Measurements from ENCODE around the gene JAML.

DNA sequence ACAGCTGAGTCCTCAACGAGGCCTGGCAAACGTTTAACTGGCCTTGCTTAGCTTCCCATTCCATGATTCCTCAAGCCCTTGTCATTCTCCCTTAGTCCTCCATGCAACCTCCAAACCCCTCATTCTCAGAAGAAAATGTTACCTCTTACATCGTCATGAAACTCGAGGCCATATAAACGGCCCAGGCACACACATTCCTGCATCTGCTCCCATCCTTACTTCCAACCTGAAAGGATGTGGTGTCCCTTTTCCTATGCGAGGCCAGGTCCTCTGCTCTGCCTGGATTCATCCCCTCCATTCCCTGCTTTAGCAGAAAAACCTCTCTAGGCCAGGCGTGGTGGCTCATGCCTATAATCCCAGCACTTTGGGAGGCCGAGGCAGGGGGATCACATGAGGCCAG is 18.4 kb upstream of the JAML start:
- no peak for TF ChIP-seq POLR2AphosphoS5 (IDR thresholded peaks at IDR 0.05; ENCODE audit: low read depth)
- TF ChIP-seq, protein P1, sequence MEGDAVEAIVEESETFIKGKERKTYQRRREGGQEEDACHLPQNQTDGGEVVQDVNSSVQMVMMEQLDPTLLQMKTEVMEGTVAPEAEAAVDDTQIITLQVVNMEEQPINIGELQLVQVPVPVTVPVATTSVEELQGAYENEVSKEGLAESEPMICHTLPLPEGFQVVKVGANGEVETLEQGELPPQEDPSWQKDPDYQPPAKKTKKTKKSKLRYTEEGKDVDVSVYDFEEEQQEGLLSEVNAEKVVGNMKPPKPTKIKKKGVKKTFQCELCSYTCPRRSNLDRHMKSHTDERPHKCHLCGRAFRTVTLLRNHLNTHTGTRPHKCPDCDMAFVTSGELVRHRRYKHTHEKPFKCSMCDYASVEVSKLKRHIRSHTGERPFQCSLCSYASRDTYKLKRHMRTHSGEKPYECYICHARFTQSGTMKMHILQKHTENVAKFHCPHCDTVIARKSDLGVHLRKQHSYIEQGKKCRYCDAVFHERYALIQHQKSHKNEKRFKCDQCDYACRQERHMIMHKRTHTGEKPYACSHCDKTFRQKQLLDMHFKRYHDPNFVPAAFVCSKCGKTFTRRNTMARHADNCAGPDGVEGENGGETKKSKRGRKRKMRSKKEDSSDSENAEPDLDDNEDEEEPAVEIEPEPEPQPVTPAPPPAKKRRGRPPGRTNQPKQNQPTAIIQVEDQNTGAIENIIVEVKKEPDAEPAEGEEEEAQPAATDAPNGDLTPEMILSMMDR (conservative IDR thresholded peaks at IDR 0.05; ENCODE audit: low read depth in 2 of 2), result no peak
- no peak for TF ChIP-seq EZH2 (IDR thresholded peaks at IDR 0.05; ENCODE audit: low read depth, unreplicated experiment)
- TF ChIP-seq REST (IDR thresholded peaks at IDR 0.05; ENCODE audit: unreplicated experiment), result no peak
- no peak for TF ChIP-seq ZNF331 (CRISPR knock-in tag; IDR thresholded peaks at IDR 0.05; ENCODE audit: low read depth)
- TF ChIP-seq EZH2phosphoT487 (IDR thresholded peaks at IDR 0.05; ENCODE audit: unreplicated experiment), result no peak
- TF ChIP-seq NANOG (IDR thresholded peaks at IDR 0.05; ENCODE audit: borderline replicate concordance), result no peak
